DND-41 (cell line): ENCODE measurements around the gene HOXD12.

Experiments used
- ATAC-seq: fragments of 200-7000 bp; cut with Tn5 transposase; 3 replicates; pipeline ENCODE4 v1.9.1; 2021; ENCODE audit warnings: low read depth; ENCODE audit not compliant: insufficient read depth
- DNase-seq: peaks from one replicate; pipeline ENCODE4 v3.0.0-alpha.2; 2020
- H2AFZ ChIP-seq: 2 replicates; pipeline ENCODE4 v1.6.0; 2012; ENCODE audit warnings: low read depth, low read length
- H3K27ac ChIP-seq: 2 replicates; pipeline ENCODE4 v1.5.1; 2012; ENCODE audit warnings: low read length, inconsistent platforms
- H3K27me3 ChIP-seq: fragments of 200-600 bp; sonication (generic); 2 replicates; pipeline ENCODE4 v1.6.0; 2012; ENCODE audit warnings: low read length, mild to moderate bottlenecking, inconsistent platforms; ENCODE audit not compliant: insufficient read depth, poor library complexity
- H3K36me3 ChIP-seq: 2 replicates; pipeline ENCODE4 v1.5.1; 2012; ENCODE audit warnings: low read length, inconsistent platforms; ENCODE audit not compliant: insufficient read depth
- H3K4me1 ChIP-seq: 2 replicates; pipeline ENCODE4 v1.5.1; 2012; ENCODE audit warnings: mild to moderate bottlenecking, low read length; ENCODE audit not compliant: insufficient read depth
- H3K4me2 ChIP-seq: 2 replicates; pipeline ENCODE4 v1.6.0; 2012; ENCODE audit warnings: mild to moderate bottlenecking, moderate library complexity, low read length, inconsistent platforms; ENCODE audit not compliant: insufficient read depth
- H3K4me3 ChIP-seq, 2 experiments: fragments of 200-600 bp in 1 of 2; shearing (Covaris generic) in 1 of 2; 2 replicates each; pipeline ENCODE4 v1.5.1; 2012 to 2016; ENCODE audit warnings: inconsistent platforms in 2 of 2, low read length in 2 of 2, mild to moderate bottlenecking in 2 of 2, low read depth in 1 of 2, moderate library complexity in 1 of 2
- H3K79me2 ChIP-seq: 2 replicates; pipeline ENCODE4 v1.6.0; 2012; ENCODE audit warnings: low read length, inconsistent platforms; ENCODE audit not compliant: insufficient read depth
- H3K9ac ChIP-seq: 2 replicates; pipeline ENCODE4 v1.6.0; 2012; ENCODE audit warnings: low read depth, mild to moderate bottlenecking, inconsistent platforms, low read length, moderate library complexity
- H3K9me3 ChIP-seq: 2 replicates; pipeline ENCODE4 v1.5.1; 2012; ENCODE audit warnings: low read length, moderate library complexity, mild to moderate bottlenecking, inconsistent platforms; ENCODE audit not compliant: insufficient read depth, severe bottlenecking
- H4K20me1 ChIP-seq: 2 replicates; pipeline ENCODE4 v1.6.0; 2012; ENCODE audit warnings: low read length; ENCODE audit not compliant: insufficient read depth
- EZH2 ChIP-seq: IDR thresholded peaks from 3 replicates; pipeline ENCODE4 v1.6.1; 2012; ENCODE audit warnings: borderline replicate concordance, low read depth, mild to moderate bottlenecking, moderate library complexity, low read length, inconsistent platforms; ENCODE audit not compliant: severe bottlenecking
- TF ChIP-seq, protein P1 (sequence below): IDR thresholded peaks from 2 replicates; pipeline ENCODE4 v1.5.1; 2012; ENCODE audit warnings: borderline replicate concordance, low read length, moderate library complexity, mild to moderate bottlenecking; ENCODE audit not compliant: poor library complexity, severe bottlenecking; ENCODE audit errors: extremely low read depth

HOXD12 gene

DNA sequence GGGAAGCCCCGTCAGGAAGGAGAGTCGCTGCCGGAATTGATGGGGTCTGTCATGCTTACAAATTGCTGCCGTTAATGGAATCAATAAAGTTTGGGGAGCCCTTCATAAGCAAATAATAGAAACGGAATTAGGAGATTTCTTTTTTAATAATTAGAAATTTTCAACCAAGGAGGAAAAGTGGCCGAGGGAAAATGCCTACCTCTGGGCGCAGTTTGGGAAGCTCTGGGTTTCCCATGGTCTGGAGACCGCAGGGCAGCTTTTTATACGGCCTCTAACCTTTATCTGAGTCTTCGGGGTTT is 17.1 kb upstream of the HOXD12 start:
- Histone ChIP-seq H3K4me3 (no peak overlapping the region), H4K20me1 (no peaks in the 10 kb centered on the region), H3K27me3 (no peaks in the 10 kb centered on the region), H3K9ac (no peak overlapping the region), H3K4me2 (no peak overlapping the region), H3K27ac (no peak overlapping the region), H3K79me2 (no peaks in the 10 kb centered on the region), H2AFZ (no peak overlapping the region), H3K36me3 (no peaks in the 10 kb centered on the region), H3K4me1 (peaks cover 6% of the 10 kb centered on the region; the same call in 1 of the 2 replicates), H3K9me3 (no peaks in the 10 kb centered on the region)
- TF ChIP-seq EZH2 = no peak
- TF ChIP-seq, protein P1, sequence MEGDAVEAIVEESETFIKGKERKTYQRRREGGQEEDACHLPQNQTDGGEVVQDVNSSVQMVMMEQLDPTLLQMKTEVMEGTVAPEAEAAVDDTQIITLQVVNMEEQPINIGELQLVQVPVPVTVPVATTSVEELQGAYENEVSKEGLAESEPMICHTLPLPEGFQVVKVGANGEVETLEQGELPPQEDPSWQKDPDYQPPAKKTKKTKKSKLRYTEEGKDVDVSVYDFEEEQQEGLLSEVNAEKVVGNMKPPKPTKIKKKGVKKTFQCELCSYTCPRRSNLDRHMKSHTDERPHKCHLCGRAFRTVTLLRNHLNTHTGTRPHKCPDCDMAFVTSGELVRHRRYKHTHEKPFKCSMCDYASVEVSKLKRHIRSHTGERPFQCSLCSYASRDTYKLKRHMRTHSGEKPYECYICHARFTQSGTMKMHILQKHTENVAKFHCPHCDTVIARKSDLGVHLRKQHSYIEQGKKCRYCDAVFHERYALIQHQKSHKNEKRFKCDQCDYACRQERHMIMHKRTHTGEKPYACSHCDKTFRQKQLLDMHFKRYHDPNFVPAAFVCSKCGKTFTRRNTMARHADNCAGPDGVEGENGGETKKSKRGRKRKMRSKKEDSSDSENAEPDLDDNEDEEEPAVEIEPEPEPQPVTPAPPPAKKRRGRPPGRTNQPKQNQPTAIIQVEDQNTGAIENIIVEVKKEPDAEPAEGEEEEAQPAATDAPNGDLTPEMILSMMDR = no peak
- DNase-seq (no peak), ATAC-seq (no peak)

DNA sequence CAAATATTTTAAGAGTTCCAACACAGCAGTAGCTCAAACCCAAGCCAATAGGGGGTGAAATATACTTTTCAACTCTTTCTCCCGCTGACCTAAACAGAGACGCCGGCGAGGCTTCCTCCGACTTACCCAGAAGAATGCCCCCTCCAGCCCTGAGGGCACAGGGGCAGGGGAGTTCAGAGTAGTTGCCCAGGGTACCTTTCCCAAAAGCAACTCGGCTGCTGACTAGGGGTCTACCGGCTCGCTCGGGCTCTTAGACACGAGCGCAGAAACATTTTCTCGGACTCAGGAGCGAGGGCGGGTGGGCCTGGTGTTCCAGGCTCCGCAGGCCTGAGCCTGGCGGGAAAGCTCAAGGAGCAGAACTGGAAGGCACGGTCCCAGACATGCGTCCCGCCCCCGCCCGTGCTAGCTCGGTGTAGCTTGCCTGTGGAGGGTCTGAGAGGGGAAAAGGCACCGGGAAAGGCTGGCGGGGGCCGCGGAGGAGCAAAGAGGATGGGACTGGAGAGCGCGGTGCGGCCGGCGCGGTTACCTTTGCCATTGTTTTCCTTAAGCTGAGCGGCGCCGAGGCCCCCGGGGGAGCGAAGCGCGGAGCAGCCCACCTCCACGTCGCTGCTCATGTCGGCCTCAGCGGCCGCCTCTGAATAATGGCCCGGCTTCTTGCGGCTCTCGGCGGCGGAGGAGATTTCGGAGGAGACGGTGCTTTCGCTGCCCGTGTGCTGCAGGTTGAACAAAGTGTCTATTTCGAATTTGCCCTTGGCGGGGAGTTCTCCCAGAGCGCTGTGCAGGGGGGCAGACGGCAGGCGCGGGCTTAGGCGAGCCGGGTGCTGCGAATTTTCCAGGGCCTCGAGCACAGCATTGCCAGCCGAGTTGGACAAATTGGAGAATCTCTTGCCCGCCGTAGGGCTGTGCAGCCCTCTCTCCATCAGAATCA is 16.5 kb upstream of the HOXD12 start:
- no peaks in the 10 kb centered on the region for H3K36me3 ChIP-seq
- ATAC-seq (no peak), DNase-seq (no peak)
- no peaks in the 10 kb centered on the region for H3K27me3 ChIP-seq
- H3K4me3 ChIP-seq = no peak overlapping the region
- no peaks in the 10 kb centered on the region for H3K9me3 ChIP-seq
- no peak overlapping the region for H2AFZ ChIP-seq
- no peaks in the 10 kb centered on the region for H3K79me2 ChIP-seq
- H3K4me2 ChIP-seq = no peak overlapping the region
- no peaks in the 10 kb centered on the region for H4K20me1 ChIP-seq
- H3K27ac ChIP-seq = no peak overlapping the region
- no peak overlapping the region for H3K9ac ChIP-seq
- TF ChIP-seq, protein P1 = no peak
- TF ChIP-seq EZH2 = no peak
- H3K4me1 ChIP-seq = peaks cover 6% of the 10 kb centered on the region

DNA sequence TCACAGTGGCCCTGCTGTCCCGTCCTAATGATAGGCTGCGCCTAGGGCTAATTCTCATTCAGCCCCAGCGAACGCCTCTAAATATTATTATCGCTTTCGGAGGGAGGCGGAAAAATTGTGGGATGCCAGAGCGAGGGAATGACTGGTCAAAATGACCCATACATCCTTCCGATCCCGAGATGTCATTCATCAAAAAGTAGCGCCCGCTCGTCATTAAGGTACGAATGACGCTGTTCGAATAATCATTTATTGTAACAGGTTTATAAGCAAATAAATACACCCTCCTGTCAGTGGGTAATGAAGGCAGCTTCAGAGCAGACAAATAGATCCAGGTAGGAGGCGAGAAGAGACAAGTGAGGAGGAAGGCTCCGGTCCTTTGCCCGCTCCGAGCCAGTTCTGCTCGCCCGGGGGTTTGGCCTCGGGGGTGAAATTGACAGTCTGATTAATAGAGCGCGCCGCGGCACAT is 15.8 kb upstream of the HOXD12 start, which contains the start of gene EVX2:
EVX2 (minus strand) TSS at position 167 of the 466 bp plus-strand sequence. CDS start 186 bp downstream, outside the sequence.
- H3K4me1 ChIP-seq = peaks cover 9% of the 10 kb centered on the region
- no peak within 1 kb of the TSS for H3K4me3 ChIP-seq
- H4K20me1 ChIP-seq = no peaks in the 10 kb centered on the region
- DNase-seq = no peak
- no peak within 1 kb of the TSS for H3K27ac ChIP-seq
- H3K36me3 ChIP-seq = no peaks in the 10 kb centered on the region
- H3K4me2 ChIP-seq = no peak within 1 kb of the TSS
- TF ChIP-seq, protein P1 = no peak
- no peak for TF ChIP-seq EZH2
- no peak within 1 kb of the TSS for H3K9ac ChIP-seq
- no peaks in the 10 kb centered on the region for H3K79me2 ChIP-seq
- no peaks in the 10 kb centered on the region for H3K9me3 ChIP-seq
- ATAC-seq = no peak
- H2AFZ ChIP-seq = no peak within 1 kb of the TSS
- no peaks in the 10 kb centered on the region for H3K27me3 ChIP-seq
